Neural cell (in vitro differentiated cells): ENCODE results near the gene NR4A3.

Experiments
- POLR2AphosphoS5 ChIP-seq: IDR thresholded peaks from 2 replicates; pipeline ENCODE4 v1.6.1; 2012
- TF ChIP-seq, protein P1 (sequence below): fragments of 450-650 bp; IDR thresholded peaks from 2 replicates; pipeline ENCODE4 v1.5.1; 2014; ENCODE audit warnings: antibody characterized with exemption, mild to moderate bottlenecking, moderate library complexity; ENCODE audit not compliant: poor library complexity, severe bottlenecking

DNA sequence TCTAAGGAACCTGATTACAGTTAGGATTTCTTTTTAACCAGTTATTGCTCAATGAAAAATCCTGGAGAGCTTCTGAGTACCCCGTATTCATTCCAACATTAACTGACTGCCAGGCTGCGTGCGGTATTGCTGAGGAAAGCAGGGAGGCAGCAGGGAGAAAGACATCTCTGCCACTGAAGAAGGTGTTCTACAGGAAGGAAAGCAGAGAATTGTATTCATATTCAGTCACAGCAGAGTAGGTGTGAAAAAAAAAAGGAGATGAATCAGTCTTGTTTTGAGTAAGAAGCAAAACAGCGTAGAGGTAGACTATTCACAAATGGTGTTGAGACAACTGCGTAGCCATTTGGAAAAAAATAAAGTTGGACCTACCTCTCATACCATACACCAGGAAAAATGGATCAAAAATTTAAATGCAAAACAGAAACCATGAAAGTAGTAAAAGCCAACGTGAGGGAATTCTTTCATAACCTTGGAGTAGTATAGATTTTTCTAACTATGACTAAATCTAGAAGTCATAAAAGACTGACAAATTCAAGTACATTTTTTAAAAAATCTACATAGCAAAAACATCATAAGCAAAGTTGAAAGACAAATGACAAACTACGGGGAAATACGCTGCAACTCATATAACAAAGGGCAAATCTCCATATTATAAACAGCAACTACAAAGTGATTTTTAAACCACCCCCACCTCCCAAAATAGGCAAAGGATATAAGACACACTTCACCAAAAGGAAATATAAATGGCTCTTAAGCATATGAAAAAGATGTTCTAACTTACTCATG lies 9.9 kb upstream of the NR4A3 start:
- TF ChIP-seq, protein P1, sequence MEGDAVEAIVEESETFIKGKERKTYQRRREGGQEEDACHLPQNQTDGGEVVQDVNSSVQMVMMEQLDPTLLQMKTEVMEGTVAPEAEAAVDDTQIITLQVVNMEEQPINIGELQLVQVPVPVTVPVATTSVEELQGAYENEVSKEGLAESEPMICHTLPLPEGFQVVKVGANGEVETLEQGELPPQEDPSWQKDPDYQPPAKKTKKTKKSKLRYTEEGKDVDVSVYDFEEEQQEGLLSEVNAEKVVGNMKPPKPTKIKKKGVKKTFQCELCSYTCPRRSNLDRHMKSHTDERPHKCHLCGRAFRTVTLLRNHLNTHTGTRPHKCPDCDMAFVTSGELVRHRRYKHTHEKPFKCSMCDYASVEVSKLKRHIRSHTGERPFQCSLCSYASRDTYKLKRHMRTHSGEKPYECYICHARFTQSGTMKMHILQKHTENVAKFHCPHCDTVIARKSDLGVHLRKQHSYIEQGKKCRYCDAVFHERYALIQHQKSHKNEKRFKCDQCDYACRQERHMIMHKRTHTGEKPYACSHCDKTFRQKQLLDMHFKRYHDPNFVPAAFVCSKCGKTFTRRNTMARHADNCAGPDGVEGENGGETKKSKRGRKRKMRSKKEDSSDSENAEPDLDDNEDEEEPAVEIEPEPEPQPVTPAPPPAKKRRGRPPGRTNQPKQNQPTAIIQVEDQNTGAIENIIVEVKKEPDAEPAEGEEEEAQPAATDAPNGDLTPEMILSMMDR, result no peak
- no peak for TF ChIP-seq POLR2AphosphoS5
